Neural progenitor cell (in vitro differentiated cells): ENCODE measurements around the gene ZNF652.

Experiments used
- EZH2 ChIP-seq: fragments of 200-600 bp; sonication (generic); IDR thresholded peaks from 2 replicates; pipeline ENCODE4 v1.6.1; 2017; ENCODE audit warnings: antibody characterized with exemption, mild to moderate bottlenecking, moderate library complexity
- EZH2phosphoT487 ChIP-seq: fragments of 200-600 bp; sonication (generic); IDR thresholded peaks from 2 replicates; pipeline ENCODE4 v1.6.1; 2017; ENCODE audit warnings: antibody characterized with exemption
- TF ChIP-seq, protein P1 (sequence below): fragments of 200-600 bp; sonication (generic); IDR thresholded peaks from 2 replicates; pipeline ENCODE4 v1.5.1; 2017; ENCODE audit warnings: antibody characterized with exemption, mild to moderate bottlenecking

DNA sequence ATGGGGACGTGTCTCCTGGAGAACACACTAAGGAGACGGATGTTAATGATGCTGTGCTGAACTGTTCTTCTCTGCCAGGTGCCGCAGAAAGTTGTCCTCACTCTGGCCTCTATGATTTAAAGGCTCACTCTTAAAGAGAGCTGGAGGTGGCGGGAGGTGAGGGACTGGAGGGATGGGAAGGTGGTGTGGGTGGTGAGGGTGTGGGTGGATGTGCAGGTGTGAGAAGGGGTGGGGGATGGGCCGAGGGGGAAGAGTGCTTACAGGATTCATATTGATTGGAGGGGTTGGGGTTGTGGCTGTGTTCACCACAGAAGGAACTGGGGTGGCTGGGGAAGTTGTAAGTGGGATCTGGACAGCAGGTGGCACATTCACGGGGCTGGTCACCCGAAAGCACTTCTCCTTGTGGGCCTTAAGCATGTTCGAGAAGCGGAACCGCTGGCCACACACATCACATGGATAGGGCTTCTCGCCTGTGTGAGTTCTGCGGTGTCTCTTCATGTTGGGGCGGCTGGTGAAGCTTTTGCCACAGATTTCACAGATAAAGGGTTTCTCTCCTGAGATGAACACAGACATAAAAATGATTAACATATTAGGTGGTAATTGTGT is 63.6 kb downstream of the ZNF652 start:
- TF ChIP-seq, protein P1, sequence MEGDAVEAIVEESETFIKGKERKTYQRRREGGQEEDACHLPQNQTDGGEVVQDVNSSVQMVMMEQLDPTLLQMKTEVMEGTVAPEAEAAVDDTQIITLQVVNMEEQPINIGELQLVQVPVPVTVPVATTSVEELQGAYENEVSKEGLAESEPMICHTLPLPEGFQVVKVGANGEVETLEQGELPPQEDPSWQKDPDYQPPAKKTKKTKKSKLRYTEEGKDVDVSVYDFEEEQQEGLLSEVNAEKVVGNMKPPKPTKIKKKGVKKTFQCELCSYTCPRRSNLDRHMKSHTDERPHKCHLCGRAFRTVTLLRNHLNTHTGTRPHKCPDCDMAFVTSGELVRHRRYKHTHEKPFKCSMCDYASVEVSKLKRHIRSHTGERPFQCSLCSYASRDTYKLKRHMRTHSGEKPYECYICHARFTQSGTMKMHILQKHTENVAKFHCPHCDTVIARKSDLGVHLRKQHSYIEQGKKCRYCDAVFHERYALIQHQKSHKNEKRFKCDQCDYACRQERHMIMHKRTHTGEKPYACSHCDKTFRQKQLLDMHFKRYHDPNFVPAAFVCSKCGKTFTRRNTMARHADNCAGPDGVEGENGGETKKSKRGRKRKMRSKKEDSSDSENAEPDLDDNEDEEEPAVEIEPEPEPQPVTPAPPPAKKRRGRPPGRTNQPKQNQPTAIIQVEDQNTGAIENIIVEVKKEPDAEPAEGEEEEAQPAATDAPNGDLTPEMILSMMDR: no peak
- TF ChIP-seq EZH2phosphoT487: no peak
- TF ChIP-seq EZH2: no peak
